Right lobe of liver (tissue), 6 donors: ENCODE measurements around the gene MAB21L2. TPM values are rescaled to one million over a fixed set of nuclear protein-coding genes. Genes with fewer than 3 reads are reported as not detected.

ENCODE experiments used
- ATAC-seq, 4 donors: fragments of 200-7000 bp; cut with Tn5 transposase; one replicate each; pipeline ENCODE4 v1.9.1; 2020; ENCODE audit warnings: mild to moderate bottlenecking in 4 of 4, moderate library complexity in 4 of 4
- DNase-seq, 3 donors: peaks; one replicate each; pipeline ENCODE4 v3.0.0-alpha.2; 2020
- H3K27ac ChIP-seq, 3 donors: fragments of 200-600 bp; one replicate each; pipeline ENCODE4 v1.8.0; 2022
- H3K27me3 ChIP-seq, 2 donors: fragments of 200-600 bp; one replicate each; pipeline ENCODE4 v1.8.0; 2022
- H3K36me3 ChIP-seq, 4 donors: fragments of 200-600 bp; sonication (generic) in 1 of 4; one replicate each; pipeline versions ENCODE4 v1.5.1 to v1.8.0; 2017 to 2022; ENCODE audit warnings: control low read depth in 1 of 4
- H3K4me1 ChIP-seq, 4 donors: fragments of 200-600 bp; sonication (generic) in 1 of 4; one replicate each; pipeline versions ENCODE4 v1.5.1 to v1.8.0; 2017 to 2022; ENCODE audit warnings: control low read depth in 1 of 4
- H3K4me3 ChIP-seq, 3 donors: fragments of 200-600 bp; one replicate each; pipeline ENCODE4 v1.8.0; 2022
- H3K9me3 ChIP-seq, 4 donors: fragments of 200-600 bp; sonication (generic) in 1 of 4; one replicate each; pipeline versions ENCODE4 v1.5.1 to v1.8.0; 2017 to 2022; ENCODE audit warnings: control low read depth in 1 of 4
- POLR2A ChIP-seq: fragments of 450-650 bp; IDR thresholded peaks from one replicate; pipeline ENCODE4 v1.6.1; 2017; ENCODE audit warnings: antibody characterized with exemption, mild to moderate bottlenecking
- WGBS: methylation state at CpG from one replicate; pipeline ENCODE4 v1.1.6; 2018; ENCODE audit warnings: low coverage, low lambda C conversion rate; ENCODE audit not compliant: insufficient coverage; ENCODE audit errors: missing lambda C conversion rate; 5-methylcytosine and 5-hydroxymethylcytosine counted together
- intact Hi-C, 2 donors: fragments of 100-400 bp; cut with DNase I; formaldehyde crosslinking; loops; one replicate each; pipeline versions ENCODE4 v1.11.2 to v1.14.1; 2022
- total RNA-seq, 6 experiments: library from RNA; depleted of rRNA in 2 of 6; stranded (reverse); fragments of >200 nt in 2 of 6; fragmentation: NEBNext Ultra II Directional in 3 of 6; extraction: Animal tissue kit (Norgen Biotek cat#: 25700) in 3 of 6; gene quantifications; one replicate each; pipeline versions ENCODE4 v1.1.0 to v1.2.4, GENCODE V29; 2016 to 2023
- TF ChIP-seq, protein P1 (sequence below), 4 donors: fragments of 200-600 bp in 3 of 4; fragments of 450-650 bp in 1 of 4; IDR thresholded peaks; one replicate each; pipeline versions ENCODE4 v1.5.1 to v1.8.0; 2016 to 2022; ENCODE audit warnings: antibody characterized with exemption in 4 of 4, mild to moderate bottlenecking in 2 of 4
- donor health status: DM: no; HTN: yes; CAD: no.
- donor health status: DM: no; HTN: no; CAD: no.
- donor health status: DM: no; HTN: no; CAD: no.
- donor health status: DM: no; HTN: yes; CAD: no.
- donor health status: DM: no; HTN: yes; CAD: no.

MAB21L2 gene
- total RNA-seq, 6 experiments from 2014 or later, result 0.06 to 0.70 (median 0.31) TPM; not detected in 1

DNA sequence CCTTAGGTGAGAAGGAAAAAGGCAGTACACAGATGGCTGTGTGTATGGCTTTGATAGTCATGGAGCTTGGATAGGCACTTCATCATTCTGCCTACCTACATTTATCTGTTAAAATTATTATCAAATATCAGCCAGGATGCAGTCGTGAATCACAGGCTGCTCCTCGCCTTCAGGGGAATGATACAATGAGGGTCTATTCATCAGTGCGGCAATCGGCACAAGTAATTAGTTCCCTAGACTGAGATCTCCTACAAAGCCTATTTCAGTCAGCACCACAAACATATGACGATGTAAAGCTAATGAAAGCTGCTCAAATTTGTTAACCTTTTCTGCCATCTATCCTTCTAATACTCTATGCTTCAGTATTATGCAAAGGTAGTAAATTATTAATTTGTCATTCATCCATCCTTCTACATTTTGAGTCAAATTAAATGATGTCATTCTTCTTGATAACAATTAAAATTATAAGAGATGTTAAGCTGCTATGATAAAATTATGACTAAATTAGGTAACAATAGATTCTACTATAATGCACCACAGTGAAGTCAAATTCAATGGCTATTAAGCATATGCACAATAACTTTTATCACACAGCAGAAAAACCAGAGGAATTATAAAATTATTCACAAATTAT is 19.0 kb downstream of the MAB21L2 start:
- WGBS, result 88% methylated on average over 5 of the region's 5 CpGs
- no peak for DNase-seq
- TF ChIP-seq, protein P1, sequence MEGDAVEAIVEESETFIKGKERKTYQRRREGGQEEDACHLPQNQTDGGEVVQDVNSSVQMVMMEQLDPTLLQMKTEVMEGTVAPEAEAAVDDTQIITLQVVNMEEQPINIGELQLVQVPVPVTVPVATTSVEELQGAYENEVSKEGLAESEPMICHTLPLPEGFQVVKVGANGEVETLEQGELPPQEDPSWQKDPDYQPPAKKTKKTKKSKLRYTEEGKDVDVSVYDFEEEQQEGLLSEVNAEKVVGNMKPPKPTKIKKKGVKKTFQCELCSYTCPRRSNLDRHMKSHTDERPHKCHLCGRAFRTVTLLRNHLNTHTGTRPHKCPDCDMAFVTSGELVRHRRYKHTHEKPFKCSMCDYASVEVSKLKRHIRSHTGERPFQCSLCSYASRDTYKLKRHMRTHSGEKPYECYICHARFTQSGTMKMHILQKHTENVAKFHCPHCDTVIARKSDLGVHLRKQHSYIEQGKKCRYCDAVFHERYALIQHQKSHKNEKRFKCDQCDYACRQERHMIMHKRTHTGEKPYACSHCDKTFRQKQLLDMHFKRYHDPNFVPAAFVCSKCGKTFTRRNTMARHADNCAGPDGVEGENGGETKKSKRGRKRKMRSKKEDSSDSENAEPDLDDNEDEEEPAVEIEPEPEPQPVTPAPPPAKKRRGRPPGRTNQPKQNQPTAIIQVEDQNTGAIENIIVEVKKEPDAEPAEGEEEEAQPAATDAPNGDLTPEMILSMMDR (IDR thresholded peaks at IDR 0.05), result no peak
- ATAC-seq, result no peak
- H3K4me3 ChIP-seq, result no peak overlapping the region
- H3K27ac ChIP-seq, result no peak overlapping the region
- H3K4me1 ChIP-seq, result no peaks in the 10 kb centered on the region
- H3K36me3 ChIP-seq, result no peaks in the 10 kb centered on the region
- no peaks in the 10 kb centered on the region for H3K9me3 ChIP-seq
- intact Hi-C loops, result no loop called here
- H3K27me3 ChIP-seq, result no peaks in the 10 kb centered on the region

DNA sequence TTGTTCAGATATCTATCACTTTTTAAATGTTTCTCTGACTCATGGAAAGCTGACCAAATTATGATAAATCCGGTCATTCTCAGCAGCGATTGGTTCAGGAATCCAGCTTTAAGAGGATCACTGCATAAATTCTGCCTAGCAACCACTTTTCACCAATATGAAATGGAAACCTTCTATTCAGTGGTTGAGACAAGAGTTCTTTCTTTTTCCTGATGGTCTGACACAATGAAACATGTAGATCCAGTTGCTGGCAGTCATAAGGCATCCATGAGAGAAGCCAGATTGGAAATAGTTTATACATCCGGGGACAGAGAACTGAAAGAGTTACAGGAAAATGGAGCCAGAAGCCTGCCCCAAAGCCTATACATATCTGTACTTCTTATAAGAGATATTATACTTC is 27.2 kb downstream of the MAB21L2 start:
- H3K4me3 ChIP-seq, result no peak overlapping the region
- DNase-seq (no peak), ATAC-seq (no peak)
- TF ChIP-seq, protein P1 (IDR thresholded peaks at IDR 0.05), result no peak
- no peak for TF ChIP-seq POLR2A
- no peaks in the 10 kb centered on the region for H3K4me1 ChIP-seq
- H3K36me3 ChIP-seq, result no peaks in the 10 kb centered on the region
- no peaks in the 10 kb centered on the region for H3K9me3 ChIP-seq
- intact Hi-C loops, result no loop called here
- H3K27me3 ChIP-seq, result no peaks in the 10 kb centered on the region
- WGBS, result 85% methylated on average over 3 of the region's 3 CpGs
- H3K27ac ChIP-seq, result no peak overlapping the region

- Histone ChIP-seq H3K9me3 (no peaks in the 10 kb centered on the region), H3K36me3 (no peaks in the 10 kb centered on the region), H3K27ac (no peak overlapping the region), H3K4me3 (no peak overlapping the region), H3K4me1 (no peaks in the 10 kb centered on the region), H3K27me3 (no peaks in the 10 kb centered on the region)
- intact Hi-C loops, result no loop called here
- no peak for DNase-seq
- WGBS, result 10% methylated on average over 1 of the region's 1 CpG
- TF ChIP-seq, protein P1 (IDR thresholded peaks at IDR 0.05), result no peak
- no peak for TF ChIP-seq POLR2A
- ATAC-seq, result no peak
Observed at GRCh38 chr4:150619042-150619441, 37.1 kb downstream of the MAB21L2 start.

DNA sequence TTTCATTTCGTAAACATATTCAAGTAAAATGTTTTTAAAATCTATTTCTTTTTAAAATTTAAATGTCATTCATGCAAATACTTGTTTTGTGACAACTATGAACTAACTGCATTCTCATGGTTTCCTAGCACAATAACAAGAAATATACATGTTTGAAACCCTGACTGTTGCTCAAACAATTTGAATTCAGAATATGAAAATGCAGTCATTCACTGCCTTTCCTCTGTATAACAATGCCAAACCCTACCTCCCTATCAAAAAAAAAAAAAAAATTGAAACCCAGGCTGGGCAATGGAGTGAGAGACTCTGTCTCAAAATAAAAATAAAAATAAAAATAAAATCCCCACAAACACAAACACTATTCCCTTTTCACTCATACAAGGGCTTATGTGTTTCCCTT is 42.1 kb downstream of the MAB21L2 start:
- intact Hi-C loops, result no loop called here
- Histone ChIP-seq H3K36me3 (no peaks in the 10 kb centered on the region), H3K4me3 (no peak overlapping the region), H3K27ac (no peak overlapping the region), H3K4me1 (no peaks in the 10 kb centered on the region), H3K9me3 (no peaks in the 10 kb centered on the region), H3K27me3 (no peaks in the 10 kb centered on the region)
- DNase-seq (no peak), ATAC-seq (no peak)
- 100% methylated on average over 1 of the region's 1 CpG for WGBS
- TF ChIP-seq, protein P1 (IDR thresholded peaks at IDR 0.05), result no peak
- TF ChIP-seq POLR2A, result no peak

- 92% methylated on average over 2 of the region's 2 CpGs for WGBS
- no peak overlapping the region for H3K27ac ChIP-seq
- ATAC-seq, result no peak
- no peaks in the 10 kb centered on the region for H3K36me3 ChIP-seq
- H3K27me3 ChIP-seq, result no peaks in the 10 kb centered on the region
- no peak overlapping the region for H3K4me3 ChIP-seq
- intact Hi-C loops, result no loop called here
- H3K9me3 ChIP-seq, result no peaks in the 10 kb centered on the region
- H3K4me1 ChIP-seq, result no peaks in the 10 kb centered on the region
- DNase-seq, result no peak
- TF ChIP-seq POLR2A, result no peak
- TF ChIP-seq, protein P1 (IDR thresholded peaks at IDR 0.05), result no peak
Observed at GRCh38 chr4:150625033-150625432, 43.1 kb downstream of the MAB21L2 start.
